ENCODE results near the gene DLX2.

DLX2 gene

GRCh38 chr2:172107690-172108586, 5.2 kb upstream of the DLX2 start:
- DNase-seq, result peak; percentile 19

GRCh38 chr2:172106108-172106961, 3.6 kb upstream of the DLX2 start:
- peak; percentile 38 for DNase-seq

DNA sequence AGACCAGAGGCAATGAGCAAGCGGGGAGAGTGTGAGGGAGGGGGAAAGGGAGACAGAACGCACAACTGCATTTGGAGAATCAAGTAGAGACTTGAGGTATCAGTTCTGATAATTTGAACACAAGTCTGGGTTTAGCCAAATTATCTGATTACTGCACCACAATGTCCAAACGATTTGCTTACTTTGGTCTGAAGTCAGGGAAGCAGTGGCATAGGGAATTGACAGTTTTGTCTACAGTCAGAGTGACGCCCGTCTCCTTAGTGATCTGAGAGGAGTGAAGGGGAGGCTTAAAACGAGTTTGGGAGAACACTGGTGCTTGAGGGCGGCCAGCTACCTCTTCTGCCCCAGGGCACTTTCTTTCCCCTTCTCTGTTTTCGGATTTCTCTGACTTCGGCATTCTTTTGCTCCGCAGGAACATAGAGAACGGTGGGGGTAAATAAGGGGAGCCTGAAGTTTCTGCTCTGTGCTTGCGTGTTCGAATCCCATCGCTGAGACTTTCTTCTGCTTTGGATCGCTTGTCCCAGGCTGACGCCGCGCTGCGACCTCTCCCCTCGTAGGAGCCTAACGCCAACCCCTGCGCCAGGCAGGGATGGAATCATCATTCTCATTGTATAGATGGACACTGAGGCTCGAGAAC, 2.9 kb upstream of the DLX2 start:
- peak; percentile 14 for DNase-seq

GRCh38 chr2:172103471-172104272, 972 bp upstream of the DLX2 start:
- peak; percentile 90 for DNase-seq

DNA sequence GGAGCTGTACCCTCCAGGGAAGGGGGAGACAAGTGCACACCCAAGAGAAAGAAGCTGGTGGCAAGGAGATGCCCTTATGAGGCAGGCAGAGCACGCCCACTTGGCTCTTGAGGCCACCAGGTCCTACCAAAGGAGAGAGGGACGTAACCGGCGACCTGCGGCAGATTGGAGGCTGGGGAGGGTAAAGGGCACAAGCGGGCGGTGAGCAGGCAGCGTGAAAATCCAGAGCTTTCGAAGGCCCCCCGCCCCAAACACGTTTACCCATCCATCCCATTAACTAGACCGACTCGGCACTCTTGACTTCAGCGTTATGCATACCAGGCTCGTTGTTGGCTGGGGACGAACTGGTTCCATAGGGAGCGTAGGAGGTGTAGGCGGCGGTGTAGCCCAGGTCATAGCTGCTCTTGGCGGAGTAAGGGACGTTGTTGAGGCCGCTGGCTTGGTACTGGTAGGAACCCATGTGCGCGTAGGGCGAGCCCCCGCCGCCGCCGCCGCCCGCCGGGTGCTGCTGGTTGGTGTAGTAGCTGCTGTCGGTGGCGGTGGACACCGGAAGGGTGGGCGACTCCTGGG, 794 bp downstream of the DLX2 start:
- no peak for DNase-seq

GRCh38 chr2:172100935-172101820, 1.5 kb downstream of the DLX2 start:
- DNase-seq, result peak; percentile 39

DNA sequence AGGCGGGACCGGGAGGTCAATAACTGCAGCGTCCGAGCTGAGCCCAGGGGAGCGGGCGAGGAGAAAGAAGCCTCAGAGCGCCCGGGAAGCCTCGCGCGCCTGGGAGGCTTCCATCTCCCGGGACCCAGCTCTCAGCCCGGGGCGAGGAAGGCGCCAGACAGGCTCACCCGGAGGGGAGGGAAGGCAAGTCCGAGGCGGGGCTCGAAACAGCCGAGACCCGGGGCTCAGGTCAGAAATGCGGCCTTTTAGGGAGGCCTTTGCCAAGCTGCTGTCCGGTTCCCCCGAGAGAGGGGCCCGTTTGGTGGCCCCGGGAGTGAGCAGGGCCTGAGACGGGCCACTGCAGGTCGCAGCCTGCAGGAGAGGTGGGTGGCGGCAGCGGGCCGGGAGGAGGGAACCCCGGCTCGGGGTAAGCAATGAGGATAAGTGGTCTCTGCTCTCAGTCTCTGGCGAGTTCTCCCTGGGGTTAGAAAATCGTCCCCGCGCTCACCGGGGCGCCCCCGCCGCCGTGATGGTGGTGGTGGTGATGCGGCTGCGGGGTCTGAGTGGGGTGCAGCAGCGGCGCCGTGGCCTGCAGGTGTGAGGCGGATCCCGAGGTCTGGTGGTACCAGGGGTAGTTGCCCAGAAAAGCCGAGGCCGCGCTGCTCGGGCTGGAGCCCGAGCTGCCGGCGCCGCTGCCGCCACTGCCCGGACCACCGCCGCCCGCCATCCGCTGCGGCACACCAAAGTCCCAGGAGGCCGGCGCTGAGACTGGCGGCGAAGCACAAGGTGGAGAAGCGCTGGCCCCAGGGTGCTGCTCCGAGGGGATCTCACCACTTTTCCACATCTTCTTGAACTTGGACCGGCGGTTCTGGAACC, 2.4 kb downstream of the DLX2 start:
- DNase-seq, result peak; percentile 22

DNA sequence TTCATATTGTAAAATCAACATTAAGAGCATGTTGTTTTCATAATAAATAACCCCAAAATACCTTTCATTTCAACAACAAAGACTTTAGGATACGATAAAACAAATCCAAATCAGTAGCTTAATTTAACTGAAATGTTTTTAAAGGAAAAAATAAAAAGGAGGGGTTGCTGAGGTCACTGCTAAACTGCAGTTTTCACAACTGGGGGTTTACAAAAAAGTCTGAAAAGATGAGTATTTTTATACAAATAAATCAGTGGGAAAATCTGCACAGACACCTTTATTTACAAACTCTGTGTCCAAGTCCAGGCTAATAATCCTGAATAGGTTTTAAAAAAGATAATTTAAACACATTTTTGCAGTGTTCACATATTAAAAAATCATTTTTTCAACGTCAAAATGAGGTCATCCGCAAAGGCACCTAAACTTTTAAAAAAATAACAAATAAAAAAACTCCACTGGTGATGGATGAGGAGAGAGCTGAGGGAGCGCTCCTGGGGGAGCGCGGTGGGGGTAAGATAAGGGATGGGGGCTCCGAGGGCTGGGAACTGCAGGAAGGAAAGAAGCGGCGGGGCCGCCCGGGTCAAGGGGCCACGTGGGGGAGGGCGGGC, 3.1 kb downstream of the DLX2 start:
- DNase-seq, result no peak

- DNase-seq, result peak; percentile 59
Measured at GRCh38 chr2:172098650-172099471, 3.8 kb downstream of the DLX2 start.

DNA sequence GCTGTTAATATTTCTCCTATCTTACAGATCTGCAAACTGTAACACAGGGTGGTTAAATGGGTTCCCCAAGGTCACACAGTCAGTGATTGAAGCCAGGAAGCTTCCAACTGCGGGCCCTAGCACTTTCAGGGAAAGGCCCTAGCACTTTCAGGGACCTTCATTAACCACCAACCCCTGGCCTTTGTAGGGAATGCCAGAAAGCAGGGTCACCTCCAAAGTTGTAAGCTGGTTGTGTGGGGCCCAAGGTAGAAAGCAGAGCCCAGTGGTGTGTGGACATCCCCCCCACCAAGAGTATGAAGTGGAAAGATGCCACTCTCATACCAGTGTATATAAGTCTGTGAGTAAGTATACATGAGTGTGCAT, 4.4 kb downstream of the DLX2 start:
- no peak for DNase-seq

DNA sequence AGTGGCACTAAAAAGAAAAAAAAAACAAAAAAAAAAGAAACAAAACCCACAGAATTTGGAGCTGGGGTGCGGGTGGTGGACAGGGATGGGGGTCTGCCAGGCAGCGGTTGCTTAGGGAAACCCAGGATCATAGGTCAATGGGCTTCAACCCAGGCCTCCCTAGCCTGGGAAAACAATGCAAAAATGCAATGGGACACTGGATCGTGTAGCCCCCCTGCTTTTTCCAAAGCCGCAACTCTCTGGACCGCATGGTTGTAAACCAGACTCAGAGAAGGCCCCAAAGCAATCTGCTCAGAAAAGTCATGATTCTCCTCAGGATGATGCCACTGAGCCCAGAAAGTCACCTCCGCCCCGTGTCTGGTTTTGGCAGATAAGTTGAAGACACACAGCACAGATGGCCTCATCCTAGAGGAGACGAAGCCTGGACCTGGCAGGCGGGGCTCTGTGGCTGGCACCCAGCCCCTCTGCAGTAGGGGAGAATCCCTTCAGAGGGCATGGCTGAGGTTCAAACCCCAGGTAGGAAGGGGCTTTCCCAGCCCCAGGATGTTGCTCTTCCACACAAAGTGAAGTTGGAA, 5.1 kb downstream of the DLX2 start:
- peak; percentile 19 for DNase-seq

GRCh38 chr2:172096626-172097547, 5.8 kb downstream of the DLX2 start:
- DNase-seq, result peak; percentile 48

GRCh38 chr2:172095905-172096625, 6.6 kb downstream of the DLX2 start:
- peak; percentile 22 for DNase-seq

- DNase-seq, result peak; percentile 66
Measured at GRCh38 chr2:172095146-172095904, 7.4 kb downstream of the DLX2 start.

DNA sequence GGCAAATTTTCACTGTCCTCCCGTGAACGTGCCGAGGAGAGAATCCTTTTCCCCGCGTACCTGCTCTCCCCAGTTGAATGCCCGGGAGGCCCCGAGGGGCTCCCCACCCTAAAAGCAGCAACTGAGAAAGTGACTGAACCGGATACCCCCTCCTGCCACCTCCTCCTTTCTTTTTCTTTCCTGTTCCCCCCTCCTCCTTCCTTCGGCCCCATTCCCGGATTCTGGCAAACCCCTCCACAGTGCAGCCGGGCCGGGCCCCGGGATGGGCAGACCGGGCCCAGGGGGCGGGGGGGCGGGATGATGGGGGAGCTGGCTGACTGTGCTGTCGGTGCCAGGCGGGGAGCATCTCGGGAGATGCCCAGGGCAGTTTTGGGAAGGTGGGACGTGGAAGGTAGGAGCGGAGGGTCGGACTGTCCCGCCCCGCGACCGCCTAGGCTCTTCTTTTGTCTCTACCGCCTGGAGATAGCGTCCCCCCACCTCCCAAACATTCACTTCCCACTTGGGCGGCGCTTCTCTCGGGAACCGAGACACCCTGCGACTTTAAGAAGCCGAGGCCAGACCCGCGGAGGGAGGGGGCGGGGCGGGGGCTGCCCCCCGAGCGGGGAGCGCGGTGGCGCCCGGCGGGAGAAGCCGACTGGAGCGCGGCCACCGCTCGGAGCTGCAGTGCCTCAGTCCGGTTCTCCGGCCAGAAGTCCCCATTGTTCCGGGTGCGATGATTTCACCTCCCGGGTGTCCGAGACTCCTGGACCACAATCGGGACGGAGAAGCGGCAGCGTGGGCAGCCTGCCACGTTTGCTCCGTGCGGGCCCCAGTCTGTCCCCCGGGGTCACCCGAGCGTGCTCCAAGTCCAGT, 8.2 kb downstream of the DLX2 start:
- peak; percentile 41 for DNase-seq

Data from right hindlimb (tissue), 1 donor.